ENCODE results near the gene CACNA2D1.
"Not testable (repeated sequence)": the region's sequence is repeated elsewhere in the genome, so short reads cannot be mapped to it uniquely, and the experiment has no call there.

The CACNA2D1 gene

GRCh38 chr7:82393840-82394220 lies 49.7 kb downstream of the CACNA2D1 start:
- no peak overlapping the region for H3K27ac ChIP-seq (ENCODE audit: low read depth, low read length)
- no peaks in the 10 kb centered on the region for H3K36me3 ChIP-seq (ENCODE audit: control insufficient read depth, insufficient read depth, low read length)
- H3K27me3 ChIP-seq (ENCODE audit: control insufficient read depth, insufficient read depth, low read length): no peaks in the 10 kb centered on the region
- H3K9ac ChIP-seq (ENCODE audit: low read depth, low read length): no peak overlapping the region
- no peak overlapping the region for H3K4me3 ChIP-seq (ENCODE audit: low read depth, low read length)
- H3K9me3 ChIP-seq (ENCODE audit: control insufficient read depth, insufficient read depth, low read length): peaks cover 5% of the 10 kb centered on the region; the same call in 1 of the 2 replicates
- peaks cover 15% of the 10 kb centered on the region for H3K4me1 ChIP-seq (ENCODE audit: control insufficient read depth, insufficient read depth, low read length)

- peaks cover 15% of the 10 kb centered on the region for H3K4me1 ChIP-seq (ENCODE audit: control insufficient read depth, insufficient read depth, low read length)
- H3K4me3 ChIP-seq (ENCODE audit: low read depth, low read length): no peak overlapping the region
- H3K27me3 ChIP-seq (ENCODE audit: control insufficient read depth, insufficient read depth, low read length): no peaks in the 10 kb centered on the region
- H3K9me3 ChIP-seq (ENCODE audit: control insufficient read depth, insufficient read depth, low read length): peaks cover 5% of the 10 kb centered on the region; the same call in 1 of the 2 replicates
- no peaks in the 10 kb centered on the region for H3K36me3 ChIP-seq (ENCODE audit: control insufficient read depth, insufficient read depth, low read length)
- no peak overlapping the region for H3K27ac ChIP-seq (ENCODE audit: low read depth, low read length)
- H3K9ac ChIP-seq (ENCODE audit: low read depth, low read length): no peak overlapping the region
Observed at GRCh38 chr7:82393076-82393839, 50.3 kb downstream of the CACNA2D1 start.

GRCh38 chr7:82390936-82391335 lies 52.6 kb downstream of the CACNA2D1 start:
- H3K27ac ChIP-seq (ENCODE audit: low read depth, low read length): no peak overlapping the region

GRCh38 chr7:82389876-82390275 lies 53.7 kb downstream of the CACNA2D1 start:
- Histone ChIP-seq H3K9me3 (ENCODE audit: control insufficient read depth, insufficient read depth, low read length) (peaks cover 5% of the 10 kb centered on the region; the same call in 1 of the 2 replicates), H3K9ac (ENCODE audit: low read depth, low read length) (no peak overlapping the region), H3K4me1 (ENCODE audit: control insufficient read depth, insufficient read depth, low read length) (peaks cover 19% of the 10 kb centered on the region), H3K36me3 (ENCODE audit: control insufficient read depth, insufficient read depth, low read length) (no peaks in the 10 kb centered on the region), H3K27ac (ENCODE audit: low read depth, low read length) (no peak overlapping the region), H3K4me3 (ENCODE audit: low read depth, low read length) (no peak overlapping the region), H3K27me3 (ENCODE audit: control insufficient read depth, insufficient read depth, low read length) (no peaks in the 10 kb centered on the region)

More at GRCh38 chr7:82390936-82391335, 52.6 kb downstream of the CACNA2D1 start:
- Histone ChIP-seq H3K27me3 (ENCODE audit: control insufficient read depth, insufficient read depth, low read length) (no peaks in the 10 kb centered on the region), H3K9me3 (ENCODE audit: control insufficient read depth, insufficient read depth, low read length) (peaks cover 5% of the 10 kb centered on the region; the same call in 1 of the 2 replicates), H3K36me3 (ENCODE audit: control insufficient read depth, insufficient read depth, low read length) (no peaks in the 10 kb centered on the region), H3K4me3 (ENCODE audit: low read depth, low read length) (no peak overlapping the region), H3K4me1 (ENCODE audit: control insufficient read depth, insufficient read depth, low read length) (peaks cover 19% of the 10 kb centered on the region), H3K9ac (ENCODE audit: low read depth, low read length) (no peak overlapping the region)

GRCh38 chr7:82388138-82388537 lies 55.4 kb downstream of the CACNA2D1 start:
- no peaks in the 10 kb centered on the region for H3K27me3 ChIP-seq (ENCODE audit: control insufficient read depth, insufficient read depth, low read length)

GRCh38 chr7:82386571-82386970 lies 57.0 kb downstream of the CACNA2D1 start:
- not testable (repeated sequence) for H3K27me3 ChIP-seq (ENCODE audit: control insufficient read depth, insufficient read depth, low read length); H3K9ac ChIP-seq (ENCODE audit: low read depth, low read length); H3K4me3 ChIP-seq (ENCODE audit: low read depth, low read length); H3K9me3 ChIP-seq (ENCODE audit: control insufficient read depth, insufficient read depth, low read length); H3K27ac ChIP-seq (ENCODE audit: low read depth, low read length); H3K36me3 ChIP-seq (ENCODE audit: control insufficient read depth, insufficient read depth, low read length)
- H3K4me1 ChIP-seq (ENCODE audit: control insufficient read depth, insufficient read depth, low read length): peaks cover 42% of the 10 kb centered on the region

More at GRCh38 chr7:82388138-82388537, 55.4 kb downstream of the CACNA2D1 start:
- Histone ChIP-seq H3K9me3 (ENCODE audit: control insufficient read depth, insufficient read depth, low read length) (peaks cover 5% of the 10 kb centered on the region; the same call in 1 of the 2 replicates), H3K36me3 (ENCODE audit: control insufficient read depth, insufficient read depth, low read length) (no peaks in the 10 kb centered on the region), H3K9ac (ENCODE audit: low read depth, low read length) (no peak overlapping the region), H3K4me3 (ENCODE audit: low read depth, low read length) (no peak overlapping the region), H3K27ac (ENCODE audit: low read depth, low read length) (no peak overlapping the region), H3K4me1 (ENCODE audit: control insufficient read depth, insufficient read depth, low read length) (peaks cover 30% of the 10 kb centered on the region)

- no peaks in the 10 kb centered on the region for H3K36me3 ChIP-seq (ENCODE audit: control insufficient read depth, insufficient read depth, low read length)
- H3K27ac ChIP-seq (ENCODE audit: low read depth, low read length): no peak overlapping the region
- no peaks in the 10 kb centered on the region for H3K9me3 ChIP-seq (ENCODE audit: control insufficient read depth, insufficient read depth, low read length)
- H3K4me1 ChIP-seq (ENCODE audit: control insufficient read depth, insufficient read depth, low read length): peaks cover 28% of the 10 kb centered on the region
- no peaks in the 10 kb centered on the region for H3K27me3 ChIP-seq (ENCODE audit: control insufficient read depth, insufficient read depth, low read length)
- H3K9ac ChIP-seq (ENCODE audit: low read depth, low read length): no peak overlapping the region
- no peak overlapping the region for H3K4me3 ChIP-seq (ENCODE audit: low read depth, low read length)
Observed at GRCh38 chr7:82384779-82385178, 58.8 kb downstream of the CACNA2D1 start.

- H3K27ac ChIP-seq (ENCODE audit: low read depth, low read length): peak overlapping the region; percentile 17
- H3K9me3 ChIP-seq (ENCODE audit: control insufficient read depth, insufficient read depth, low read length): no peaks in the 10 kb centered on the region
- H3K9ac ChIP-seq (ENCODE audit: low read depth, low read length): no peak overlapping the region
- H3K4me3 ChIP-seq (ENCODE audit: low read depth, low read length): no peak overlapping the region
- H3K27me3 ChIP-seq (ENCODE audit: control insufficient read depth, insufficient read depth, low read length): no peaks in the 10 kb centered on the region
- peaks cover 27% of the 10 kb centered on the region for H3K4me1 ChIP-seq (ENCODE audit: control insufficient read depth, insufficient read depth, low read length)
- H3K36me3 ChIP-seq (ENCODE audit: control insufficient read depth, insufficient read depth, low read length): no peaks in the 10 kb centered on the region
Observed at GRCh38 chr7:82384051-82384464, 59.5 kb downstream of the CACNA2D1 start.

GRCh38 chr7:82382276-82382675 lies 61.3 kb downstream of the CACNA2D1 start:
- Histone ChIP-seq H3K36me3 (ENCODE audit: control insufficient read depth, insufficient read depth, low read length) (no peaks in the 10 kb centered on the region), H3K4me3 (ENCODE audit: low read depth, low read length) (no peak overlapping the region), H3K9ac (ENCODE audit: low read depth, low read length) (no peak overlapping the region), H3K27ac (ENCODE audit: low read depth, low read length) (peak overlapping the region; percentile 53), H3K4me1 (ENCODE audit: control insufficient read depth, insufficient read depth, low read length) (peaks cover 23% of the 10 kb centered on the region), H3K9me3 (ENCODE audit: control insufficient read depth, insufficient read depth, low read length) (no peaks in the 10 kb centered on the region), H3K27me3 (ENCODE audit: control insufficient read depth, insufficient read depth, low read length) (no peaks in the 10 kb centered on the region)

- H3K4me3 ChIP-seq (ENCODE audit: low read depth, low read length): no peak overlapping the region
- no peaks in the 10 kb centered on the region for H3K27me3 ChIP-seq (ENCODE audit: control insufficient read depth, insufficient read depth, low read length)
- H3K36me3 ChIP-seq (ENCODE audit: control insufficient read depth, insufficient read depth, low read length): no peaks in the 10 kb centered on the region
- no peak overlapping the region for H3K27ac ChIP-seq (ENCODE audit: low read depth, low read length)
- peaks cover 9% of the 10 kb centered on the region for H3K4me1 ChIP-seq (ENCODE audit: control insufficient read depth, insufficient read depth, low read length)
- H3K9me3 ChIP-seq (ENCODE audit: control insufficient read depth, insufficient read depth, low read length): no peaks in the 10 kb centered on the region
- H3K9ac ChIP-seq (ENCODE audit: low read depth, low read length): no peak overlapping the region
Observed at GRCh38 chr7:82376739-82377138, 66.8 kb downstream of the CACNA2D1 start.

GRCh38 chr7:82375713-82376112 lies 67.9 kb downstream of the CACNA2D1 start:
- Histone ChIP-seq H3K9me3 (ENCODE audit: control insufficient read depth, insufficient read depth, low read length) (no peaks in the 10 kb centered on the region), H3K36me3 (ENCODE audit: control insufficient read depth, insufficient read depth, low read length) (no peaks in the 10 kb centered on the region), H3K27me3 (ENCODE audit: control insufficient read depth, insufficient read depth, low read length) (no peaks in the 10 kb centered on the region), H3K4me1 (ENCODE audit: control insufficient read depth, insufficient read depth, low read length) (peaks cover 9% of the 10 kb centered on the region), H3K27ac (ENCODE audit: low read depth, low read length) (no peak overlapping the region), H3K9ac (ENCODE audit: low read depth, low read length) (no peak overlapping the region), H3K4me3 (ENCODE audit: low read depth, low read length) (no peak overlapping the region)

Measured in HUES48 (cell line).